ENCODE measurements around the gene NIPAL3.

The NIPAL3 gene

DNA sequence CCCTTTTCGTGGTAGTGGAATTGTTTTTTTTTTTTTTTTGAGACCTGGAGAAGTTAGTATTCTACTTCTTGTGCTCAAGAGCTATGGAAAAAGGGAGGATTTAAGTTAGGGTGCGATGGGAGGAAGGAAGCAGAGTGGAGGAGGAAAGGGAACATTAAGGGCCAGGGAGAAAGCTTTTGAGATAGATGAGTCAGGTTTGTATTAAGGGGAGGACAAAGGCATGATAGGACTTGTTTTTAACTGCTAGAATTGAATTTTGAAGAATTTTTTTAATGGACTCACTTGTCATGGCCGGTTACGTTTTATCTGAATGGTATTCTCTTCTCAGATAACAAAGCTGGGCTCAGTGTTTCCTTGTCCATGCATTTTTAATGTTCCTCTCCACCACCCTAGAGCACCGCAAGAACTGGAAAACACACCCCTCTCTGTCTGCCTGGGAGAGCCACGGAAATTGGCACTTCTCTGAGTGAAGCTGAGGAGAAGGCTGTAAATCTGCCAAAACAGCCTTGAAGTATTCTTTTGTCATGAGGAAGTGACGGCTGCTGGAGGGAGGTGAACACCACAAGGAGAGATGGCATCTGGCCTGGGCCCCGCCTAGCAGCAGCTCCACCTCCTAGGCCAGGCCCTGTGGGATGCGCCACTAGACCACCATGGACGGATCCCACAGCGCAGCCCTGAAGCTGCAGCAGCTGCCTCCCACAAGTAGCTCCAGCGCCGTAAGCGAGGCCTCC lies 3.5 kb downstream of the NIPAL3 start:
- TF ChIP-seq FOXK2 (IDR thresholded peaks at IDR 0.05), result no peak
- no peak for TF ChIP-seq ZNF384 (IDR thresholded peaks at IDR 0.05)
- TF ChIP-seq SP1 (IDR thresholded peaks at IDR 0.05), result no peak
- TF ChIP-seq ELF4 (IDR thresholded peaks at IDR 0.05), result no peak
- TF ChIP-seq BHLHE40 (IDR thresholded peaks at IDR 0.05; ENCODE audit: borderline replicate concordance), result no peak
- TF ChIP-seq SUZ12 (IDR thresholded peaks at IDR 0.05), result no peak
- no peak for TF ChIP-seq ARNT (IDR thresholded peaks at IDR 0.05)
- no peak for TF ChIP-seq FOXA1 (IDR thresholded peaks at IDR 0.05)
- TF ChIP-seq LEF1 (IDR thresholded peaks at IDR 0.05; ENCODE audit: borderline replicate concordance), result no peak
- TF ChIP-seq HDGF (IDR thresholded peaks at IDR 0.05; ENCODE audit: borderline replicate concordance), result no peak
- TF ChIP-seq NFRKB (IDR thresholded peaks at IDR 0.05), result no peak
- TF ChIP-seq L3MBTL2 (conservative IDR thresholded peaks at IDR 0.05), result no peak
- TF ChIP-seq, protein P1, sequence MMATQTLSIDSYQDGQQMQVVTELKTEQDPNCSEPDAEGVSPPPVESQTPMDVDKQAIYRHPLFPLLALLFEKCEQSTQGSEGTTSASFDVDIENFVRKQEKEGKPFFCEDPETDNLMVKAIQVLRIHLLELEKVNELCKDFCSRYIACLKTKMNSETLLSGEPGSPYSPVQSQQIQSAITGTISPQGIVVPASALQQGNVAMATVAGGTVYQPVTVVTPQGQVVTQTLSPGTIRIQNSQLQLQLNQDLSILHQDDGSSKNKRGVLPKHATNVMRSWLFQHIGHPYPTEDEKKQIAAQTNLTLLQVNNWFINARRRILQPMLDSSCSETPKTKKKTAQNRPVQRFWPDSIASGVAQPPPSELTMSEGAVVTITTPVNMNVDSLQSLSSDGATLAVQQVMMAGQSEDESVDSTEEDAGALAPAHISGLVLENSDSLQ (IDR thresholded peaks at IDR 0.05), result no peak
- POLR2A ChIA-PET, result interaction anchor here (0.7 to 1.3 kb wide), 2 partner anchors 85 to 307 kb away, joined by 3 read pairs; no protein-coding TSS in a partner anchor
- CTCF ChIA-PET, result no interaction called here
- DNase-seq (ENCODE audit: extremely low spot score), result no peak

DNA sequence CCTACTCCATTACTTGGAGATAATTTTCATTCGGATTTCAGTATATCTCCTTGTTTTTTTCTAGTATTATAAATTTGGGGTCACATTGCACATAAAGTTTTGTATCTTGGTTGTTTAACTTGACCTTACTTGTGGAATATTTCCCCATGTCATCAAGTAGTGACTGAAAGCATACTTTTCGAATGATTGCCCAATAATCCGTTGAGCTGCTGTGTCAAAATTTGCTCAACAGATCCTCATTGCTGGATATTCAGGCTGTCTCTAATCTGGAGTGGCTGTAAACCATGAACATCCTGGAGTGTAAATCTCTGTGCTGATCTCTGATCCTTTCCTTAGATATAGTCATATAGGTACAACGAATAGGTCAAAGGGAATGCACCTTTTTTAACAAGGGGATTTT lies 4.9 kb downstream of the NIPAL3 start:
- ChIA-PET POLR2A (no interaction called here), CTCF (no interaction called here)
- TF ChIP-seq FOXM1 (IDR thresholded peaks at IDR 0.05; ENCODE audit: borderline replicate concordance) (no peak), ZNF384 (IDR thresholded peaks at IDR 0.05) (no peak), NFRKB (IDR thresholded peaks at IDR 0.05) (no peak), SUZ12 (IDR thresholded peaks at IDR 0.05) (no peak), HDGF (IDR thresholded peaks at IDR 0.05; ENCODE audit: borderline replicate concordance) (no peak), BHLHE40 (IDR thresholded peaks at IDR 0.05; ENCODE audit: borderline replicate concordance) (no peak), LEF1 (IDR thresholded peaks at IDR 0.05; ENCODE audit: borderline replicate concordance) (no peak), TARDBP (IDR thresholded peaks at IDR 0.05) (no peak), CTBP1 (IDR thresholded peaks at IDR 0.05; ENCODE audit: borderline replicate concordance) (no peak), SP1 (IDR thresholded peaks at IDR 0.05) (no peak), FOXK2 (IDR thresholded peaks at IDR 0.05) (no peak), ELF4 (IDR thresholded peaks at IDR 0.05) (no peak), FOXA1 (IDR thresholded peaks at IDR 0.05) (no peak), L3MBTL2 (conservative IDR thresholded peaks at IDR 0.05) (no peak), ARNT (IDR thresholded peaks at IDR 0.05) (no peak)
- TF ChIP-seq, protein P1 (IDR thresholded peaks at IDR 0.05), result no peak
- no peak for DNase-seq (ENCODE audit: extremely low spot score)

GRCh38 chr1:24421502-24421901 lies 5.9 kb downstream of the NIPAL3 start:
- TF ChIP-seq CTBP1 (IDR thresholded peaks at IDR 0.05; ENCODE audit: borderline replicate concordance), result no peak
- TF ChIP-seq ARNT (IDR thresholded peaks at IDR 0.05), result no peak
- TF ChIP-seq NFRKB (IDR thresholded peaks at IDR 0.05), result no peak
- TF ChIP-seq FOXM1 (IDR thresholded peaks at IDR 0.05; ENCODE audit: borderline replicate concordance), result no peak
- TF ChIP-seq L3MBTL2 (conservative IDR thresholded peaks at IDR 0.05), result no peak
- TF ChIP-seq SP1 (IDR thresholded peaks at IDR 0.05), result no peak
- no peak for TF ChIP-seq ELF4 (IDR thresholded peaks at IDR 0.05)
- no peak for DNase-seq (ENCODE audit: extremely low spot score)
- POLR2A ChIA-PET, result no interaction called here
- CTCF ChIA-PET, result no interaction called here

GRCh38 chr1:24424207-24424606 lies 8.6 kb downstream of the NIPAL3 start:
- POLR2A ChIA-PET, result no interaction called here
- TF ChIP-seq FOXK2 (IDR thresholded peaks at IDR 0.05), result no peak
- DNase-seq (ENCODE audit: extremely low spot score), result no peak
- CTCF ChIA-PET, result interaction anchor here (0.7 to 1.9 kb wide), 2 partner anchors 9 kb away, joined by 5 to 12 read pairs; partner anchors contain the start of gene NIPAL3

DNA sequence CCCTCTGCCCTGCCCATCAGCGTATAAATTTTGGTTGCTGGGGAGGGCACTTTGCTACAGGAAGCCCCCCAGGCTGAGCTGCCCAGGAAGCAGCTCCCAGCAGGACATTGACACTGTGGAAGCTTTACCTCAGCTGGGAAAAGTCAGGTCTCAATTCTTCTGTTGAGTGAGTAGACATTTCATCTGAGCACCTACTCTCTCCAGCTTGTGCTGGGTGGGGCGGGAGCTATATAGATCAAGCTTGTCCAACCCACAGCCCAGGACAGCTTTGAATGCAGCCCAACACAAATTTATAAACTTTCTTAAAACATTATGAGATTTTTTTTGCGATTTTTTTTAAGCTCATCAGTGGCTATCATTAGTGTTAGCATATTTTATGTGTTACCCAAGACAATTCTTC lies 9.4 kb downstream of the NIPAL3 start:
- ChIA-PET CTCF (interaction anchor here (1.9 kb wide), 1 partner anchor 10 kb away, joined by 12 read pairs; the partner anchor contains the start of gene NIPAL3), POLR2A (interaction anchor here (0.9 to 2.1 kb wide), 3 partner anchors 9 to 12 kb away, joined by 3 to 9 read pairs (median 3); partner anchors contain the start of genes NIPAL3 and STPG1)
- TF ChIP-seq FOXA1 (IDR thresholded peaks at IDR 0.05), result no peak
- TF ChIP-seq ARNT (IDR thresholded peaks at IDR 0.05), result no peak
- TF ChIP-seq SP1 (IDR thresholded peaks at IDR 0.05), result no peak
- TF ChIP-seq, protein P1 (IDR thresholded peaks at IDR 0.05), result no peak
- TF ChIP-seq CTBP1 (IDR thresholded peaks at IDR 0.05; ENCODE audit: borderline replicate concordance), result no peak
- TF ChIP-seq ZNF384 (IDR thresholded peaks at IDR 0.05), result no peak
- DNase-seq (ENCODE audit: extremely low spot score), result no peak

GRCh38 chr1:24425441-24425840 lies 9.8 kb downstream of the NIPAL3 start:
- no peak for DNase-seq (ENCODE audit: extremely low spot score)
- POLR2A ChIA-PET, result interaction anchor here (0.9 to 2.1 kb wide), 3 partner anchors 9 to 12 kb away, joined by 3 to 9 read pairs (median 3); partner anchors contain the start of genes NIPAL3 and STPG1
- CTCF ChIA-PET, result interaction anchor here (1.9 kb wide), 1 partner anchor 10 kb away, joined by 12 read pairs; the partner anchor contains the start of gene NIPAL3
- TF ChIP-seq L3MBTL2 (conservative IDR thresholded peaks at IDR 0.05) (no peak), BHLHE40 (IDR thresholded peaks at IDR 0.05; ENCODE audit: borderline replicate concordance) (no peak), FOXK2 (IDR thresholded peaks at IDR 0.05) (no peak), SP1 (IDR thresholded peaks at IDR 0.05) (no peak), NFRKB (IDR thresholded peaks at IDR 0.05) (no peak)
